Islet of Langerhans (tissue), 1 donor: ENCODE data around the gene LRP11.

ENCODE experiments used
- FAIRE-seq: peaks from one replicate; lab custom pipeline; 2011; peaks lifted over from hg19 to GRCh38; lab: Jason Lieb, UNC

LRP11 gene

GRCh38 chr6:149781715-149782114 is 82.4 kb downstream of the LRP11 start:
- no peak for FAIRE-seq

- FAIRE-seq: no peak
Observed at GRCh38 chr6:149779644-149779963, 84.6 kb downstream of the LRP11 start.

- no peak for FAIRE-seq
Observed at GRCh38 chr6:149777624-149778023, 86.5 kb downstream of the LRP11 start.

GRCh38 chr6:149771925-149772324 is 92.2 kb downstream of the LRP11 start:
- no peak for FAIRE-seq

GRCh38 chr6:149771185-149771584 is 93.0 kb downstream of the LRP11 start:
- no peak for FAIRE-seq

GRCh38 chr6:149769676-149770075 is 94.5 kb downstream of the LRP11 start:
- no peak for FAIRE-seq
